ENCODE measurements around the gene RNF115. TPM values are rescaled to one million over a fixed set of nuclear protein-coding genes. Genes with fewer than 3 reads are reported as not detected.
A peak's percentile ranks its signal among the peaks of the same experiment; 100 is the strongest.

Gene RNF115
- total and polyA plus RNA-seq, 11 donors: 20.5 to 76.5 (median 51.2) TPM

- no peak for TF ChIP-seq POLR2A (IDR thresholded peaks at IDR 0.05)
- no peak for TF ChIP-seq CTCF (IDR thresholded peaks at IDR 0.05)
- H3K27ac ChIP-seq: no peak overlapping the region
- H3K4me1 ChIP-seq: peaks cover 2 to 65% (median 35%) of the 10 kb centered on the region in 12 donors
- intact Hi-C loops (cut with DNase I): loop anchor here in 1 of 10 donors (10.0 kb wide), 1 partner anchor 60 kb away; no protein-coding TSS in a partner anchor
- no peaks in the 10 kb centered on the region for H3K9me3 ChIP-seq
- H3K36me3 ChIP-seq: peaks cover 0 to 4% (median 0%) of the 10 kb centered on the region in 9 donors
- peak in 1 of 4 donors; percentile 27 for ATAC-seq
- DNase-seq: no peak
- H3K4me3 ChIP-seq: no peak overlapping the region
- H3K27me3 ChIP-seq: no peaks in the 10 kb centered on the region
- WGBS, 4 donors: 52 to 75% (median 56%) methylated on average over 3 of the region's 3 CpGs
Observed at GRCh38 chr1:145804235-145805045, 19.5 kb downstream of the RNF115 start.

- Histone ChIP-seq H3K4me3 (no peak overlapping the region), H3K36me3 (no peaks in the 10 kb centered on the region), H3K4me1 (peaks cover 2 to 48% (median 26%) of the 10 kb centered on the region in 12 donors), H3K27me3 (no peaks in the 10 kb centered on the region), H3K9me3 (peaks cover 0 to 30% (median 9%) of the 10 kb centered on the region in 12 donors), H3K27ac (no peak overlapping the region)
- TF ChIP-seq CTCF (IDR thresholded peaks at IDR 0.05) (no peak), POLR2A (IDR thresholded peaks at IDR 0.05) (no peak)
- ATAC-seq: no peak
- intact Hi-C loops (cut with DNase I): loop anchor here in 2 of 10 donors (2.0 to 10.0 kb wide), 2 partner anchors 49 to 55 kb away; no protein-coding TSS in a partner anchor
- DNase-seq: no peak
- WGBS, 4 donors: 91 to 95% (median 92%) methylated on average over 2 of the region's 2 CpGs
Observed at GRCh38 chr1:145799806-145800205, 24.1 kb downstream of the RNF115 start.

- WGBS, 4 donors: 0 to 79% (median 60%) methylated on average over 1 of the region's 1 CpG
- no peak for TF ChIP-seq CTCF (IDR thresholded peaks at IDR 0.05)
- no peak for TF ChIP-seq POLR2A (IDR thresholded peaks at IDR 0.05)
- H3K9me3 ChIP-seq: peaks cover 0 to 30% (median 9%) of the 10 kb centered on the region in 12 donors
- no peak overlapping the region for H3K4me3 ChIP-seq
- intact Hi-C loops (cut with DNase I): no loop called here
- H3K4me1 ChIP-seq: peaks cover 0 to 24% (median 5%) of the 10 kb centered on the region in 12 donors
- H3K36me3 ChIP-seq: peaks cover 0 to 20% (median 10%) of the 10 kb centered on the region in 9 donors
- H3K27me3 ChIP-seq: no peaks in the 10 kb centered on the region
- no peak overlapping the region for H3K27ac ChIP-seq
- no peak for ATAC-seq
- no peak for DNase-seq
Observed at GRCh38 chr1:145796753-145797152, 27.1 kb downstream of the RNF115 start.

DNA sequence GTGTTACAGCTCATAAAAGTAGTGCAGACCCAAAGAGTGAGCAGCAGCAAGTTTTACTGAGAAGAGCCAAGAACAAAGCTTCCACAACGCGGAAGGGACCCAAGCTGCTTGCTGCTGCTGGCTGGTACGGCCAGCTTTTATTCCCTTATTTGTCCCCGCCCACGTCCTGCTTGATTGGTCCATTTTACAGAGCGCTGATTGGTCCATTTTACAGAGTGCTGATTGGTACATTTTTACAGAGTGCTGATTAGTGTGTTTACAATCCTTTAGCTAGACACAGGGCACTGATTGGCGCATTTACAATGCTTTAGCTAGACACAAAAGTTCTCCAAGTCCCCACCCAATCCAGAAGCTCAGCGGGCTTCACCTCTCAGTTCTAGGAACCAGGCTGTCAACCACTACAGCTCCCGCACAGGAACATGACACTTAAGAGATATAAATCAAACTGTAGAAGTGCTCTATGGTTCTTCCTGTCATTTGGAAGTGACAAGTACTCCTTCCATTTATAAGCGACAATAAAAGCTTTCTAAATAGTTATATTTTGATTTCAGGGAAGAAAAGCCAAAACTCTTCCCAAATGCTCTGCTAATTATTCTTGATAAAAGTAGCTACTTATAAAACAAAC, 28.5 kb downstream of the RNF115 start:
- Histone ChIP-seq H3K27me3 (no peaks in the 10 kb centered on the region), H3K4me1 (peaks cover 0 to 12% (median under 1%) of the 10 kb centered on the region in 12 donors), H3K9me3 (peaks cover 0 to 30% (median 9%) of the 10 kb centered on the region in 12 donors), H3K27ac (no peak overlapping the region), H3K36me3 (peaks cover 0 to 20% (median 10%) of the 10 kb centered on the region in 9 donors), H3K4me3 (no peak overlapping the region)
- intact Hi-C loops (cut with DNase I): no loop called here
- DNase-seq (no peak), ATAC-seq (no peak)
- 90 to 96% (median 93%) methylated on average over 10 of the region's 10 CpGs for WGBS, 4 donors
- no peak for TF ChIP-seq POLR2A (IDR thresholded peaks at IDR 0.05)
- no peak for TF ChIP-seq CTCF (IDR thresholded peaks at IDR 0.05)
